SIG-M5 (cell line): Measurements from ENCODE around the gene IRF8.

Source experiments
- DNase-seq: peaks from one replicate; lab custom pipeline; 2025; lab: John Stamatoyannopoulos, UW

IRF8 gene

GRCh38 chr16:85958731-85959130 lies 59.8 kb downstream of the IRF8 start:
- DNase-seq: no peak

- DNase-seq: no peak
These were observed 60.7 kb downstream of the IRF8 start for GRCh38 chr16:85959686-85960085.

GRCh38 chr16:85960486-85961046 lies 61.6 kb downstream of the IRF8 start:
- no peak for DNase-seq

GRCh38 chr16:85961988-85962915 lies 63.3 kb downstream of the IRF8 start:
- no peak for DNase-seq

DNA sequence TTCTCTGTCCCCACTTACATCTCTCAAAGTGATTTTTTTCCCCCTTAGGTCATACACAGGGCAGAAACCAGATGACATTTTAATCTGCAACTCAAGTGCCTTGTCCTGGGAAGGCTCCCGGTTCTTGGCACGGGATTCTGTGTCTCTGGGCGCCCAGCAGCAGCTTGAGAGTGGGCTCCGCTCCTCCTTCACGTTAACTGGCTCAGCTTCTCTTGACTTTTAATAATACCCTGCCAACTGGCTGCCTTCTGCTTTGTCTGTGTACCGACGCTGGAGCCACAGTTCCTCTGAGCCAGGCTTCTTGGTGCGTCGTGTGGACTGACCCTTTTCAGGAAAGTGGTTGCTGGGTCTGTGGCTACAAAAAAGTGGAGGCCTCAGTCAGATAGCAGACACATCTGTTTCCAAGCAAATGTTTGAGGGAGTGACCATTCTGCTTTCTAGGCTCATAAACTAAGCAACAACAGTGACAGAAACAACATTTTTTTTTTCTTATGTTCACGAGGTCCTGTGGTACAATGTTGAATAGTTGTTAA lies 64.9 kb downstream of the IRF8 start:
- no peak for DNase-seq

DNA sequence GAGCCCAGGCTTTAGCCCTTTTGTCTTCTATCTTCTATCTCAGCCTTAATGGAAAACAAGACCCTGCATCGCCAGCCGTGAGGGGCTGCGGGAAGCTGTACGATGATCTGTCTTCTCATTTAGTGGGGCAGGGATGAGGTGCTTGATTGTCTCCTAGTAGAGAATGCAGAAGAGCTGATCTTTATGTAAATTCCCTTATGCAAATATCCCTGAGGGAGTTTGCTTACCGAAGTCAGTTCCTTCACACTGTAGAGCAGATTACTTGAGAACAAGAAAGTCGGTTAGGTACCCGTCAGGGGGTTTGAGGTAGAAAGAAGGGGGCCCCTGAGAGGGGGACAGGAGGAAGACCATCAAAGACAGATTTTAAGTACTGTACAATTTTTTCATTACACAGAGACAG lies 66.2 kb downstream of the IRF8 start:
- DNase-seq: no peak

- DNase-seq: no peak
These were observed 68.1 kb downstream of the IRF8 start for GRCh38 chr16:85967111-85967510.

GRCh38 chr16:85968041-85968920 lies 69.3 kb downstream of the IRF8 start:
- no peak for DNase-seq

GRCh38 chr16:85969159-85969558 lies 70.2 kb downstream of the IRF8 start:
- DNase-seq: no peak

DNA sequence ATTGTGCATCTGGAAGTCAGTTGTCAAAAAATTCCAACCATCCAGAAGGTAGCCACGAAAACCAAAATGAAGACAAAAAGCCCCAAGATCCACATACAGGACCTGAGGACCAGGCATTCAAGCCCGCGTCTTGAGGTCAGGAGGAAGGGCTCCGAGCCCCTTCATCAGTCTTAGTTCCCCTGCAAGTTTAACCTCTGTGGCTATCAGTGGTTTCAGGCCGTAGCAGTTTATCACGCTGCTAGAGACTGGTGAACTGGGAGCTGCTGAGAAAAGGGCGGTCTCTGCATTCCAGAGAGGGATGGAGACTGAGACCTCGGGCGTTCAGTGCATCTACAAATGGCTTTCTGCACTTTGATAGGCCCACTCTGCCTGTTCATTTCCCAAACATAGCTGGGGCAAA lies 70.6 kb downstream of the IRF8 start:
- DNase-seq: no peak

GRCh38 chr16:85970016-85970733 lies 71.2 kb downstream of the IRF8 start:
- no peak for DNase-seq

DNA sequence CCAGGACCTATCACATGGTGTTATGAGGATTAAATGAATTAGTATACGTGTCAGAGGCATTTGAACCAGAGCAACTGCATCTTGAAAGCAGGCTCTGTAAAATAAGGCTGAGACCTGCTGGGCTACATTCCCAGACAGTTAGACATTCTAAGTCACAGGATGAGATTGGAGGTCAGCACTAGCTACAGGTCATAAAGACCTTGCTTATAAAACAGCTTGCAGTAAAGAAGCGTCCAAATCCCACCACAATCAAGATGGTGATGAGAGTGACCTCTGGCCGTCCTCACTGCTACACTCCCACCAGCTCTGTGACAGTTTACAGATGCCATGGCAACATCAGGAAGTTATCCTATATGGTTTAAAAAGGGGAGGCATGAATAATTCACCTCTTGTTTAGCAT lies 71.8 kb downstream of the IRF8 start:
- DNase-seq: no peak
